ELR (cell line): ENCODE measurements around the gene CFH.
A peak's percentile ranks its signal among the peaks of the same experiment; 100 is the strongest.
"Not testable (repeated sequence)": the region's sequence is repeated elsewhere in the genome, so short reads cannot be mapped to it uniquely, and the experiment has no call there.

ENCODE experiments used
- DNase-seq: peaks from one replicate; pipeline ENCODE4 v3.0.0-alpha.2; 2015; ENCODE audit warnings: low read depth

Gene CFH

GRCh38 chr1:196667131-196667530 lies 15.3 kb downstream of the CFH start:
- no peak for DNase-seq

- no peak for DNase-seq
Measured at GRCh38 chr1:196669051-196669450, 17.2 kb downstream of the CFH start.

GRCh38 chr1:196669693-196670092 lies 17.9 kb downstream of the CFH start:
- no peak for DNase-seq

DNA sequence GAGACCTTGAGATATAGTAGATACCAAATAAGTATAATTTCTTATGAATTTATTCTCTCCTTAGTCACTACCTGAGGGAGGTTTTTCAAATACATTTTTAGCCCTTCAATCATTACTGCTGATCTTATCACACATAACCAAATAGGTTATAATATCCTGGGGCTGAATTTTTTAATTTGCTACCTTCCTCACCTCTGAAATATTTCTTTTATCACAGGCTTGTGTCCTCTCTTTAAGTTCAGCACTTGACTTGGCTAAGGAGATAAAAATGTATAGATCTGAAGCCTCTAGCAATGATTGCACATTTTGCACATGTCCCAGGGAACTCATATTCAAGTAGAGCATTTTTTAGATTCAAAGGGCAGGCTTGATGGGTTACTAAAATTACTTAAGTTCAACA lies 23.1 kb downstream of the CFH start:
- DNase-seq: no peak

DNA sequence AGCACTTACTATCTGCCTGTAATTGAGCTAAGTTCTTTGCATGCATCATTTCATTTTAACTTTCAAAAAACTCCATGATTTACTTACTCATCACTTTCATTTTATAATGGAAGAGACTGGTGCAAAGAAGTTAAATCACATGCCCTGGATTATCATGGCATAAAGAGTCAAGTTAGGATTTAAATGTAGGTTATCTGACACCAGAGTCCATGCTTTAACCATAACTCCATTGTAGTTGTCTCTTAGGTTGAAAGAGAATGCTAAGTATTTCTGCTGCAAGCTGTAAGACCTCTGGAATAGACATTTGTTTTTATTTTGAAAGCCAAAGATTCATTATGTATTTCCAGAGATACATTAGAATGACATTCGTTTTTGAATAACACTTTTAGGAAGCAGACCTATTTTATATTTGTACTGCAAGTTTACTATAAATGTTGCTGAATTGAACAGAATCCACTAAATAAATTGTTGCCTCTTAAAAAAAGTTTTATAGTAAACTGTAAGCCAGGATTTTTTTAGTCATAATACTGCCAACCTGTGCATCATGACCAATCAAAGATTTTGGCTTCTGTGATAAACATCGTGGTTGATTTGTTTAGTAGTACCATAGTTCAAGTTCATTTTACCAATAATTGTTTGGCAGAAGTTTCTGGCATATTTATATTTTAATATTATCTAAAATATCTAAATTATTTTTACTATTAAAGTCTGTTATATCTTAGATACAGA lies 26.1 kb downstream of the CFH start:
- DNase-seq: peak; percentile 40

GRCh38 chr1:196678510-196678884 lies 26.7 kb downstream of the CFH start:
- DNase-seq: peak; percentile 80

GRCh38 chr1:196680107-196680506 lies 28.3 kb downstream of the CFH start:
- peak; percentile 84 for DNase-seq

GRCh38 chr1:196684476-196684875 lies 32.6 kb downstream of the CFH start:
- no peak for DNase-seq

- no peak for DNase-seq
Measured at GRCh38 chr1:196685506-196685905, 33.7 kb downstream of the CFH start.

DNA sequence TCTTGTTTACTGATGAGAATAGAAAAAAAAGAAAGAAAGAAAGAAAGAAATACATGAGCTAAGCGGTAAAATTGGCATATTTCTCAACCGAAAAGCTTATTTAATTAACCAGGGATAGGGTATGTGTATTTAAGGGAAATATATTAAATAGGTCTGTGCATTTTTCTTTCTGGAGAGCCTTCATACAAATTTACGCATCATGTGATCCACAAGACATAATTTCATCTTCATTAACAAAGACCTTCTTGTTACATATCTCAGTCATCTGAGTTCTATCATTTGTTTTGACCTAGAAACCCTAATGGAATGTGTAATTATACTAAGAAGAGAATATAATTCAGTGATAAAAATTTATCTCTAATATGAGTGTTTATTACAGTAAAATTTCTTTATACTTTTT lies 37.2 kb downstream of the CFH start:
- no peak for DNase-seq

DNA sequence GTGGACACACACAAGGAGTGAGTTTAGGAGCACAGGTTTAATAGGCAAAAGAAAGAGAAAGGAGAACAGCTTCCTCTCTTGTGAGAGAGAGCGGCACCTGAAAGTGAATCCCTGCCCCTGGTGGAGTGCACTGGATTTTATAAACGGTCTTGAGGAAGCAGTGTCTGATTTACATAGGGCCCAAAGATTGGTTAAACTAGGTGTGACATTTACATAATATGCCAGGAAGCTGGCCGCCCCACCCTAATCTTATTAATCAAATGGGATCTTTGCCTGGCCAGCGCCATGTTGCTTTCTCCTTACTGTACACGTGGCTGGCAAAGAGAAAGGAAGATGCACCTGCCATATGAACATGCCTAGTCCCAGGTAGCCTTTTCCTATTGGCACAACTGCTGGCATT lies 38.7 kb downstream of the CFH start:
- DNase-seq: no peak

DNA sequence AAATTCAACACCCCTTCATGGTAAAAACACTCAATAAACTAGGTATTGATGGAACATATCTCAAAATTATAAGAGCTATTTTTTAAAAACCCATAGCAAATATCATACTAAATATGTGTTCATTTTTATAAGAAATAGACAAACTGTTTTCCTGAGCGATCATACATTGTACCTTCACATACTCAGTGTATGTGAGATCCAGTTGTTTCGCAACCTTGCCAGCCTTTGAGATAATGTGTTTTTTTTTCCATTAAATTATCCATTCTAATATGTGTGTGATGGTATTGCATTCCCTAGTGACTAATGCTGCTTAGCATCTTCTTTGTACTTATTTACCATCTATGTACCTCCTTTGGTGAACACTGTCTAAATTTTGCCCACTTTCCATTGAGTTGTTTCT lies 47.1 kb downstream of the CFH start:
- peak; percentile 5 for DNase-seq

DNA sequence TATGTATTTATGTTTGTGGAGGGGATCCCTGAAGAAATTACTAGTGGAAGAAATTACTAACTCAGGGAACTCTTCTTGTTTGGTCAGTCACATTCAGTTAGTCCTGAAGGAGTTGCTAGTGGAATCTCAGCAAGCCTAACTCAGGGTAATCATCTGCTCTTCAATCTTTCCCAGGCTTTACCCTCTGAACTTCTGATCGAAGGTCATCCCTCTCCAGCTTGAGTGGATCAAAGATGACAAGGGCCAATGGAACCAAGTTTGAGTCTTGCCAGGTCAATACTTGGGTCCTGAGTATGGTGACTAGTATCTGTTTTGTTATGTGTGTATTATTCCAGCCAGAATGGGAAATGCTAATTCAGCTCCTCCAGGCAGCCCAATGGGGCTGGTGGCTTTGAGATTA lies 49.3 kb downstream of the CFH start:
- DNase-seq: no peak

DNA sequence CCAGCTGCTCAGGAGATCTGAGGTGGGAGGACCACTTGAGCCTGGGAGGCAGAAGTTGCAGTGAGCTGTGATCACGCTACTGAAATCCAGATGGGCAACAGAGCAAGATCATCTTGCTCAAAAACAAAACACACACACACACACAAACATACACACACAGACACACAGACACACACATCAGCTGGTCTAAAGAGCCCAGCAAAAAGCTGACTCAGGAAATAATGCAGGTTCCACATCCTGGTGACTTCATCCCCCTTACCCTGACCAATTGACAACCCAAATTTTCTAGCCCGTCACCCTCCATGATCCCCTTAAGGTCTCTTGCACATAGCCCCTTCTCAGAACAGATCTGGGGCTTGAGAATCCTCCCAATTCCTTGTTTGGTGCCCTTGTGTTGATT lies 58.0 kb downstream of the CFH start:
- DNase-seq: not testable (repeated sequence)

DNA sequence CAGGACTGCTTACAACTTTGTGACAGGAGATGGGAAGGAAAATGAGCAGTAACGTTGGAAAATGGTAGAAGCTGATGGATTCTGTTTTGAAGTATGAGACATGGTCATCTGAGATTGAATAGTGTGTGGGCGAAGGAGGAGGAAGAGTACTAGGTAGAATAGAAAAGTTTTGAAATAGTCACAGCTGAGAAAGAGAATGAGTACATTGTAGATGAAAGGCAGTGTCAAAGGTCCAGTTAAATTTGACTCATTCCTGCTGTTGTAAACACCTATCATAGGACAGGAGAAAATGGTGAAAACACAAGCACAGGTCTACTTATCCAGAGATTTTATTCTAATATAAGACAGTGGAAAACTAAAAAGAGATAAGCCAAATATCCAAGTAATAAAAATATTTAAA lies 66.0 kb downstream of the CFH start:
- DNase-seq: no peak

- DNase-seq: peak; percentile 76
Measured at GRCh38 chr1:196723325-196724185, 71.7 kb downstream of the CFH start.

DNA sequence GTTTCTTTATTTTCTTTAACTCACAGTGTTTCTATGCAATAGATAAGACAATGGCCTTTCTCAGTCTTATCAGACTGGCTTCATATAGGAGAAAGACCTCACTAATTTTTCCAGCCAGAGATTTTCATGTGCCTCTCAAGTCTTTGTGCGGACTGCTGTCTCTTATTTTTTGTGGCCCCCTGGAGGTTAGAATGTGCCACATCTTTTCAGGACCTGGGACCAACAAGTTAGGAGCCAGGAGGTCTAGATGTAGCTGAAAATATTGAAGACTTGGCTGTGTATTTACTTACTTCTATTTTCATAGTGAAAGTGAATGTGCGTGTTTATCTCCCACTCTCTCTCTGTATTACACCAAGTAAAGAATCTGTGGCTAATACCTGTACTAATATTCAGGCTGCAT lies 80.7 kb downstream of the CFH start:
- DNase-seq: peak; percentile 16

DNA sequence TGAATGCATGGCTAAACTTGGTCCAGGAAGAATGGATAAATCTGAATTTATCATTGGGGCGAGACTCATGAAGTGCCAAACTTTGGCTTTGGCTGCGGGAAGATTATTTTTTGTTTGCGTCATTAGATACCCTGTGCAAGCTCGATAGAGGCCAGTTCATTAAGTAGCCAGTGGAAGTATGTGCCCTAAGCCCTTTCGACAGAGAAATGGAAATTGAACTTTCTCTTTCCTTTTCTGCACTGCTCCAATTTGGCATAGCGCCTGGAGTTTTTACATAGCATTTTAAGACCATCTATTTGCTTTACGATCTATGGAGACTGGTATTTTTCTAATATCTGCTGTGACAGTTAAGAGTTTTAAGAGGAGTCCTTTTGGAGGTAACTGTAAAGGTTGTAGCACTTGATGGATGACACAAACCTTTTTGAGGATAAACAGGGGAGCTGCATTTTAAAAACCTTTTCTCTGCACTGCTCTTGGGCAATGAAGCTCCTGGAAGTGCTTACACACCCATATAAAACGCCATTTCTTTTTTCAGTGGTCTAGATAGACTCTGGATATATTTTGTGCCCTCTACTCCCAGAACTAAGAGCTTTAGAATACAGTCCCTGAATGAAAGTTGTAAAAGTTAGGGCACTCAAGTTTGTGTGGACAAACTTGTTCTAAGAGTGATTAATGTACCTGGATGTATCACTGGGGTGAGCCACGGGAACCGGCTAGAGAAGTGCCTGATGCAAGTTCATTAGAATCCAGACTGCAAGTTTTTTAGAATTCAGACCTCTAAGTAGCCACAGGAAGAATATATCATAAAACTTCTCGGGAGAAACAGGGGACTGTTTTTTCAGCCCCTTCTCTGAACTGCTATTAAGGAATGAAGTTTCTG lies 81.5 kb downstream of the CFH start:
- no peak for DNase-seq

DNA sequence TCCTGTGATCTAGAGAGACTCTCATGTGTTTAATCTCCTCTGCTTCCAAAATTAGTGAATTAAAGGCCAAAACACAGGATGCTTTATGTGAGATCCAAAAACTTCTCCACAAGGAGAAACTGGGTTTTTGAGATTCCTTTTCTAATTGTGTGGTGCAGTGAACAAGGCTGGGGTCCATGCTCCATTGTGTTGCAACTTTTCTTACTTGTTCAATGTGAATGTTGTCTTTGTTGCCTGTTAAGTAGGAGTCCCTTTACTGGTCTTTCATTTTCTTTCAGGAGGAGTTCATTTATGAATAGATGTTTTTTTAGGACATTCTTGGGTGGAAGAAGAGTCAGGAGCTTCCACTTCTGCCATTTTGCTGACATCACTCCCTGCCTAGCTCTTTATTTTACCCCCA lies 82.2 kb downstream of the CFH start:
- no peak for DNase-seq

- no peak for DNase-seq
Measured at GRCh38 chr1:196734460-196734859, 82.6 kb downstream of the CFH start.

DNA sequence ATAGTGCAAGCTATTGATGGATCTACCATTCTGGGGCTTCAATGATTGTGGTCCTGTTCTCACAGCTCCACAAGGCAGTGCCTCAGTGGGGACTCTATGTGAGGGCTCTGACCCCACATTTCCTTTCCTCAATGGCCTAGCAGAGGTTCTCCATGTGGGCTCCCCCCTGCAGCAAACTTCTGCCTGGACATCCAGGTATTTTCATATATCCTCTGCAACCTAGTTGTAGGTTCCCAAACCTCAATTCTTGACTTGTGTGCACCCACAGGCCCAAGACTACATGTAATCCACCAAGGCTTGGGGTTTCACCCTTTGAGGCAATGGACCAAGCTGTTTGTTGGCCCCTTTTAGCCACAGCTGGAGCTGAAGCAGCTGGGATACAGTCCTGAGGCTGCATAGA lies 86.9 kb downstream of the CFH start:
- DNase-seq: no peak

DNA sequence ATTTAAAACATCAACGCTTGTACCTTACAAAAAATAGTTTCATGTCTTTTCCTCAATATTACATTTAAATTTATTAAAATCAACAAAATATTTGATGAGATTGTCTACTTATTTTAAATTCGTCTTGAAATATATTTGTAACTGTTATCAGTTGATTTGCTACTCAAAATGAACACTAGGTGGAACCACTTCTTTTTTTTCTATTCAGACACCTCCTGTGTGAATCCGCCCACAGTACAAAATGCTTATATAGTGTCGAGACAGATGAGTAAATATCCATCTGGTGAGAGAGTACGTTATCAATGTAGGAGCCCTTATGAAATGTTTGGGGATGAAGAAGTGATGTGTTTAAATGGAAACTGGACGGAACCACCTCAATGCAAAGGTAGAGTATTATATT lies 91.4 kb downstream of the CFH start:
- DNase-seq: peak; percentile 76
